Neural progenitor cell (in vitro differentiated cells): Measurements from ENCODE around the gene LSM14A.

Experiments used
- EZH2 ChIP-seq: fragments of 200-600 bp; sonication (generic); IDR thresholded peaks from 2 replicates; pipeline ENCODE4 v1.6.1; 2017; ENCODE audit warnings: antibody characterized with exemption, mild to moderate bottlenecking, moderate library complexity
- TF ChIP-seq, protein P1 (sequence below): fragments of 200-600 bp; sonication (generic); IDR thresholded peaks from 2 replicates; pipeline ENCODE4 v1.5.1; 2017; ENCODE audit warnings: antibody characterized with exemption, mild to moderate bottlenecking

DNA sequence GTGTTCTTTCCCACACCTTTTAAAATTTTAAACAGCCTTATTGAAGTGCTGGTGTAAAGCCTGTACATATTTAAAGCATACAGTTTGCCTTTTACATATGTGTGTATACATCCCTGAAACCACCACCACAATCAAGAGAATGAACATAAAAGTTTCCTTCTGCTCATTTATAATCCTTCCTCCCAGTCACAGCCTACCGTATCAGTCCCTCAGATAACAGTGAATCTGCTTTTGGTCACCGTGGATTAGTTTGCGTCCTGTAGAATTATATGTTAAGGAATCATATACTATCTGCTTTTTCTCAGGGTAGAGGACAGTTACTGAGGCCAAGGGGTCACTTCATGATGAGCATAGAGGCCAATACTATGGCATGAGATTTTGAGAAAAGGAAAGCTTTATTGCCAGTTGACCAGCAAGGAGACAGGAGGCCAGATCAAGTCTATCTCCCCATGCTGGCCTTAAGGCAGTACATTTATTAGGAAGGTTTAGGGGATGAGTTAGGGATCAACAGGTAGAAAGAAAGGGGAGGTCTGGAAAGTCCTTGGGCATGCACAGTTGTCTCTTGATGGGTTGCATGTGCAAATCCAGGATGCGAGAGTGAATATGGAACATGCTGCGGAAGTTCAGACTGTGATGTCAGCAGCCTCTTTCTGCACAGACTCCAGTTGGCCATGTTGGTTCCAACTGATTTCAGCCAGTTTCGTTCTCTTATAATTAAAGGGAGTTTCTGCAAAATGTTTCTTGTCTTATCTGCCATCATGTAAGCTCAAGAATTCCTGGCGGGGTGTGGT is 36.3 kb upstream of the LSM14A start:
- TF ChIP-seq, protein P1, sequence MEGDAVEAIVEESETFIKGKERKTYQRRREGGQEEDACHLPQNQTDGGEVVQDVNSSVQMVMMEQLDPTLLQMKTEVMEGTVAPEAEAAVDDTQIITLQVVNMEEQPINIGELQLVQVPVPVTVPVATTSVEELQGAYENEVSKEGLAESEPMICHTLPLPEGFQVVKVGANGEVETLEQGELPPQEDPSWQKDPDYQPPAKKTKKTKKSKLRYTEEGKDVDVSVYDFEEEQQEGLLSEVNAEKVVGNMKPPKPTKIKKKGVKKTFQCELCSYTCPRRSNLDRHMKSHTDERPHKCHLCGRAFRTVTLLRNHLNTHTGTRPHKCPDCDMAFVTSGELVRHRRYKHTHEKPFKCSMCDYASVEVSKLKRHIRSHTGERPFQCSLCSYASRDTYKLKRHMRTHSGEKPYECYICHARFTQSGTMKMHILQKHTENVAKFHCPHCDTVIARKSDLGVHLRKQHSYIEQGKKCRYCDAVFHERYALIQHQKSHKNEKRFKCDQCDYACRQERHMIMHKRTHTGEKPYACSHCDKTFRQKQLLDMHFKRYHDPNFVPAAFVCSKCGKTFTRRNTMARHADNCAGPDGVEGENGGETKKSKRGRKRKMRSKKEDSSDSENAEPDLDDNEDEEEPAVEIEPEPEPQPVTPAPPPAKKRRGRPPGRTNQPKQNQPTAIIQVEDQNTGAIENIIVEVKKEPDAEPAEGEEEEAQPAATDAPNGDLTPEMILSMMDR = no peak
- TF ChIP-seq EZH2 = no peak
